VCaP (cell line): ENCODE results near the gene HRH1.
"Not testable (repeated sequence)": the region's sequence is repeated elsewhere in the genome, so short reads cannot be mapped to it uniquely, and the experiment has no call there.

Experiments used
- H3K27ac ChIP-seq: fragments of 450-650 bp; 2 replicates; pipeline ENCODE4 v1.5.1; 2017
- CTCF ChIP-seq: fragments of 450-650 bp; conservative IDR thresholded peaks from 2 replicates; pipeline ENCODE4 v1.5.1; 2017; ENCODE audit warnings: mild to moderate bottlenecking, moderate library complexity

HRH1 gene

GRCh38 chr3:11157421-11157820 is 3.1 kb downstream of the HRH1 start:
- TF ChIP-seq CTCF: no peak
- H3K27ac ChIP-seq: no peak overlapping the region

GRCh38 chr3:11159421-11159904 is 5.2 kb downstream of the HRH1 start:
- no peak overlapping the region for H3K27ac ChIP-seq
- TF ChIP-seq CTCF: no peak

GRCh38 chr3:11161666-11162065 is 7.4 kb downstream of the HRH1 start:
- H3K27ac ChIP-seq: no peak overlapping the region
- no peak for TF ChIP-seq CTCF

GRCh38 chr3:11162401-11163345 is 8.4 kb downstream of the HRH1 start:
- TF ChIP-seq CTCF: no peak
- no peak overlapping the region for H3K27ac ChIP-seq

GRCh38 chr3:11164607-11165006 is 10.3 kb downstream of the HRH1 start:
- H3K27ac ChIP-seq: no peak overlapping the region
- no peak for TF ChIP-seq CTCF

GRCh38 chr3:11165476-11165875 is 11.2 kb downstream of the HRH1 start:
- no peak overlapping the region for H3K27ac ChIP-seq
- TF ChIP-seq CTCF: no peak

GRCh38 chr3:11166807-11167400 is 12.6 kb downstream of the HRH1 start:
- not testable (repeated sequence) for H3K27ac ChIP-seq

GRCh38 chr3:11167590-11167989 is 13.3 kb downstream of the HRH1 start:
- H3K27ac ChIP-seq: no peak overlapping the region
- TF ChIP-seq CTCF: no peak
